Measurements from ENCODE around the gene PCDHA12. TPM values are rescaled to one million over a fixed set of nuclear protein-coding genes. Genes with fewer than 3 reads are reported as not detected.
"Not testable (repeated sequence)": the region's sequence is repeated elsewhere in the genome, so short reads cannot be mapped to it uniquely, and the experiment has no call there.

Gene PCDHA12
- total RNA-seq, 2 experiments from 2014 or later, result not detected

GRCh38 chr5:140849831-140850634 is 25.1 kb upstream of the PCDHA12 start:
- peaks cover 47% of the 10 kb centered on the region for H3K27me3 Mint-ChIP-seq
- H3K9me3 Mint-ChIP-seq, result peaks cover 15% of the 10 kb centered on the region
- not testable (repeated sequence) for H3K36me3 Mint-ChIP-seq, DNase-seq, H3K4me1 Mint-ChIP-seq, H3K27ac Mint-ChIP-seq, H3K4me3 Mint-ChIP-seq

- Mint-ChIP-seq H3K27me3 (peaks cover 48% of the 10 kb centered on the region), H3K4me3 (no peak within 1 kb of the TSS), H3K36me3 (peaks cover 12% of the 10 kb centered on the region), H3K27ac (no peak within 1 kb of the TSS), H3K9me3 (peaks cover 22% of the 10 kb centered on the region), H3K4me1 (no peaks in the 10 kb centered on the region)
- no peak for DNase-seq
These were observed 19.1 kb upstream of the PCDHA12 start, which contains the start of gene PCDHA10 for GRCh38 chr5:140855772-140856674. Gene PCDHA10 (plus strand): TSS chr5:140855897. CDS start chr5:140856049, 152 bp downstream.

- Mint-ChIP-seq H3K36me3 (peaks cover 12% of the 10 kb centered on the region), H3K4me3 (no peak overlapping the region), H3K27ac (no peak overlapping the region), H3K4me1 (no peaks in the 10 kb centered on the region), H3K27me3 (peaks cover 62% of the 10 kb centered on the region), H3K9me3 (peaks cover 25% of the 10 kb centered on the region)
- no peak for DNase-seq
These were observed 17.7 kb upstream of the PCDHA12 start for GRCh38 chr5:140857177-140857986.

- peaks cover 25% of the 10 kb centered on the region for H3K9me3 Mint-ChIP-seq
These were observed 17.2 kb upstream of the PCDHA12 start for GRCh38 chr5:140857987-140858240.

GRCh38 chr5:140862441-140863295 is 12.4 kb upstream of the PCDHA12 start:
- H3K27me3 Mint-ChIP-seq, result peaks cover 46% of the 10 kb centered on the region
- DNase-seq, result no peak
- H3K9me3 Mint-ChIP-seq, result peaks cover 5% of the 10 kb centered on the region

More at GRCh38 chr5:140857987-140858240, 17.2 kb upstream of the PCDHA12 start:
- no peak overlapping the region for H3K4me3 Mint-ChIP-seq
- DNase-seq, result no peak
- no peak overlapping the region for H3K27ac Mint-ChIP-seq
- peaks cover 14% of the 10 kb centered on the region for H3K36me3 Mint-ChIP-seq
- no peaks in the 10 kb centered on the region for H3K4me1 Mint-ChIP-seq
- H3K27me3 Mint-ChIP-seq, result peaks cover 57% of the 10 kb centered on the region

GRCh38 chr5:140868721-140869554 is 6.2 kb upstream of the PCDHA12 start, which contains the start of gene PCDHA11:
Gene PCDHA11 (plus strand): TSS chr5:140868957. CDS start chr5:140869104, 147 bp downstream.
- Mint-ChIP-seq H3K9me3 (peaks cover 8% of the 10 kb centered on the region), H3K27me3 (peaks cover 42% of the 10 kb centered on the region), H3K4me3 (no peak within 1 kb of the TSS), H3K36me3 (peaks cover 4% of the 10 kb centered on the region), H3K4me1 (no peaks in the 10 kb centered on the region), H3K27ac (no peak within 1 kb of the TSS)
- DNase-seq, result no peak

More at GRCh38 chr5:140862441-140863295, 12.4 kb upstream of the PCDHA12 start:
- H3K4me3 Mint-ChIP-seq, result no peak overlapping the region
- peaks cover 2% of the 10 kb centered on the region for H3K36me3 Mint-ChIP-seq
- H3K27ac Mint-ChIP-seq, result no peak overlapping the region
- no peaks in the 10 kb centered on the region for H3K4me1 Mint-ChIP-seq

GRCh38 chr5:140869555-140869886 is 5.6 kb upstream of the PCDHA12 start:
- no peak overlapping the region for H3K27ac Mint-ChIP-seq
- peaks cover 4% of the 10 kb centered on the region for H3K36me3 Mint-ChIP-seq
- H3K4me3 Mint-ChIP-seq, result no peak overlapping the region
- H3K4me1 Mint-ChIP-seq, result no peaks in the 10 kb centered on the region
- H3K9me3 Mint-ChIP-seq, result peaks cover 13% of the 10 kb centered on the region
- peaks cover 44% of the 10 kb centered on the region for H3K27me3 Mint-ChIP-seq
- DNase-seq, result no peak

- H3K4me1 Mint-ChIP-seq, result no peaks in the 10 kb centered on the region
These were observed 4.6 kb upstream of the PCDHA12 start for GRCh38 chr5:140870221-140871201.

GRCh38 chr5:140876541-140877261 is 1.6 kb downstream of the PCDHA12 start:
- peaks cover 15% of the 10 kb centered on the region for H3K9me3 Mint-ChIP-seq
- not testable (repeated sequence) for H3K4me1 Mint-ChIP-seq, DNase-seq, H3K27ac Mint-ChIP-seq, H3K4me3 Mint-ChIP-seq, H3K36me3 Mint-ChIP-seq
- H3K27me3 Mint-ChIP-seq, result peaks cover 61% of the 10 kb centered on the region

More at GRCh38 chr5:140870221-140871201, 4.6 kb upstream of the PCDHA12 start:
- H3K27me3 Mint-ChIP-seq, result peaks cover 51% of the 10 kb centered on the region
- peaks cover 7% of the 10 kb centered on the region for H3K36me3 Mint-ChIP-seq
- DNase-seq, result no peak
- no peak overlapping the region for H3K27ac Mint-ChIP-seq
- H3K4me3 Mint-ChIP-seq, result no peak overlapping the region
- peaks cover 14% of the 10 kb centered on the region for H3K9me3 Mint-ChIP-seq

GRCh38 chr5:140877262-140877581 is 2.1 kb downstream of the PCDHA12 start:
- peaks cover 61% of the 10 kb centered on the region for H3K27me3 Mint-ChIP-seq
- no peak overlapping the region for H3K4me3 Mint-ChIP-seq
- H3K27ac Mint-ChIP-seq, result no peak overlapping the region
- H3K4me1 Mint-ChIP-seq, result peaks cover 3% of the 10 kb centered on the region
- DNase-seq, result no peak
- peaks cover 9% of the 10 kb centered on the region for H3K36me3 Mint-ChIP-seq
- peaks cover 16% of the 10 kb centered on the region for H3K9me3 Mint-ChIP-seq

- peaks cover 42% of the 10 kb centered on the region for H3K27me3 Mint-ChIP-seq
- H3K27ac Mint-ChIP-seq, result no peak within 1 kb of the TSS
- H3K4me3 Mint-ChIP-seq, result no peak within 1 kb of the TSS
- H3K9me3 Mint-ChIP-seq, result peaks cover 8% of the 10 kb centered on the region
- peaks cover 3% of the 10 kb centered on the region for H3K4me1 Mint-ChIP-seq
- H3K36me3 Mint-ChIP-seq, result peaks cover 4% of the 10 kb centered on the region
- no peak for DNase-seq
These were observed 6.9 kb downstream of the PCDHA12 start, which contains the start of gene PCDHA13 for GRCh38 chr5:140881889-140882590. Gene PCDHA13 (plus strand): TSS chr5:140882124. CDS start chr5:140882269, 145 bp downstream.

- no peak for DNase-seq
- Mint-ChIP-seq H3K36me3 (peaks cover 6% of the 10 kb centered on the region), H3K9me3 (peaks cover 12% of the 10 kb centered on the region), H3K4me1 (peaks cover 3% of the 10 kb centered on the region), H3K4me3 (no peak overlapping the region), H3K27ac (no peak overlapping the region), H3K27me3 (peaks cover 42% of the 10 kb centered on the region)
These were observed 7.4 kb downstream of the PCDHA12 start for GRCh38 chr5:140882591-140882899.
